HFFc6 (cell line): ENCODE data around the gene SMS. TPM values are rescaled to one million over a fixed set of nuclear protein-coding genes. Genes with fewer than 3 reads are reported as not detected.

ENCODE experiments used
- DNase-seq: peaks from one replicate; pipeline ENCODE4 v3.0.0-alpha.2; 2018
- H3K27ac Mint-ChIP-seq: 2 replicates; pipeline ENCODE4 v1.8.0; 2020; ENCODE audit warnings: mild to moderate bottlenecking, mixed read lengths
- H3K27me3 Mint-ChIP-seq: 2 replicates; pipeline ENCODE4 v1.8.0; 2021; ENCODE audit warnings: mild to moderate bottlenecking, moderate library complexity, mixed read lengths; ENCODE audit not compliant: insufficient read depth
- H3K36me3 Mint-ChIP-seq: 2 replicates; pipeline ENCODE4 v1.8.0; 2021; ENCODE audit warnings: low read depth, mixed read lengths
- H3K4me1 Mint-ChIP-seq: 2 replicates; pipeline ENCODE4 v1.8.0; 2020; ENCODE audit warnings: low read depth, mixed read lengths
- H3K4me3 Mint-ChIP-seq: 2 replicates; pipeline ENCODE4 v1.8.0; 2020; ENCODE audit warnings: mild to moderate bottlenecking, moderate library complexity, mixed read lengths
- H3K9me3 Mint-ChIP-seq: 2 replicates; pipeline ENCODE4 v1.8.0; 2020; ENCODE audit warnings: mild to moderate bottlenecking, mixed read lengths
- CTCF ChIP-seq: fragments of 200-600 bp; sonication (generic); IDR thresholded peaks from 2 replicates; pipeline ENCODE4 v1.5.0; 2021; ENCODE audit warnings: antibody characterized with exemption, mild to moderate bottlenecking
- total RNA-seq, 6 experiments: library from RNA; stranded (reverse); fragmentation: NEBNext Ultra II Directional; extraction: Animal tissue kit (Norgen Biotek cat#: 25700); gene quantifications; 2 replicates in 1 of 6; 3 replicates in 5 of 6; pipeline ENCODE4 v1.2.3, GENCODE V29; 2021

The SMS gene
- total RNA-seq, 6 experiments from 2014 or later = 141 to 208 (median 196) TPM

DNA sequence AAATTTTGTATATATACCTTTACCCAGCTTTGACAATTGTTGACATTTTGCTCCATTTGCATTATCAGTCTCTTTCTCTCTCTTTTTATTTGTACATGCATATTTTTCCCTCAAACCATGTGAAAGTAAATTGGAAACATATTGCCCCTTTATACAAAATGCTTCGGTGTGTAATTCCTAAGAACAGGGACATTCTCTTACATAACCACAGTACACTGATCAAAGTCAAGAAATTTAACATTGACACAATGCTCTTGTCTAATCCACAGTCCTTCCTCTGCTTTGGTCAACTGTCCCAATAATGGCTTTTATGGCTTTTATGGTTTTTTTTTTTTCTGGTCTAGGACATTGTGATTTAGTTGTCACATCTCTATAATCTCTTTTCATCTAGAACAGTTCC, 9.5 kb upstream of the SMS start:
- Mint-ChIP-seq H3K9me3 (no peaks in the 10 kb centered on the region), H3K4me3 (no peak overlapping the region), H3K27me3 (no peaks in the 10 kb centered on the region), H3K27ac (peak overlapping the region; percentile 57), H3K4me1 (peaks cover 58% of the 10 kb centered on the region), H3K36me3 (peaks cover 14% of the 10 kb centered on the region)
- no peak for TF ChIP-seq CTCF
- no peak for DNase-seq

- peak overlapping the region; percentile 54 for H3K4me3 Mint-ChIP-seq
- H3K27ac Mint-ChIP-seq = peak overlapping the region; percentile 91
- H3K27me3 Mint-ChIP-seq = no peaks in the 10 kb centered on the region
- DNase-seq = peak; percentile 92
- H3K4me1 Mint-ChIP-seq = peaks cover 44% of the 10 kb centered on the region
- peaks cover 14% of the 10 kb centered on the region for H3K36me3 Mint-ChIP-seq
- H3K9me3 Mint-ChIP-seq = no peaks in the 10 kb centered on the region
- TF ChIP-seq CTCF = no peak
Observed at GRCh38 chrX:21932292-21933002, 8.1 kb upstream of the SMS start.

DNA sequence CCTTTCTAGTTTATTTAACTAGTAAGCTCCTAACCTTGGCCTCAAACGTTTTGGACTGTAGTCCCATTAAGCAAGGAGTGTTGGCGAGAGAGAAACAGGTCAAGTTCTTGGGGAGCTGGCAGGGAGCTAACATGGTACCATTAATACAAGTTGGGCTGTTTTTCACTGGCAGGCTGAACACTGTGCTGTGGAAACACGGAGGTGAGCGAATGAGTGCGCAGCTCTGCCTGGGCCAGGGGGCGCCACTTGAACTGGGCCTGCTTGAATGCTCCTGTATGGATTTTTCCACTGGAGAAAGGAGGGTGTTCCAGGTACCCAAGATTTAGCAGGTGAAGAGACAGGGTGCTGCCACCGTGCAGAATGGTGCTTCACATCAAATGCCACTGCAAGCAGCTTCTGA, 7.4 kb upstream of the SMS start:
- Mint-ChIP-seq H3K27me3 (no peaks in the 10 kb centered on the region), H3K36me3 (peaks cover 14% of the 10 kb centered on the region), H3K9me3 (no peaks in the 10 kb centered on the region), H3K4me1 (peaks cover 42% of the 10 kb centered on the region), H3K27ac (peak overlapping the region; percentile 91), H3K4me3 (peak overlapping the region; percentile 42; the same call in 1 of the 2 replicates)
- peak; percentile 46; the same call in 1 of the 2 replicates for TF ChIP-seq CTCF
- no peak for DNase-seq

DNA sequence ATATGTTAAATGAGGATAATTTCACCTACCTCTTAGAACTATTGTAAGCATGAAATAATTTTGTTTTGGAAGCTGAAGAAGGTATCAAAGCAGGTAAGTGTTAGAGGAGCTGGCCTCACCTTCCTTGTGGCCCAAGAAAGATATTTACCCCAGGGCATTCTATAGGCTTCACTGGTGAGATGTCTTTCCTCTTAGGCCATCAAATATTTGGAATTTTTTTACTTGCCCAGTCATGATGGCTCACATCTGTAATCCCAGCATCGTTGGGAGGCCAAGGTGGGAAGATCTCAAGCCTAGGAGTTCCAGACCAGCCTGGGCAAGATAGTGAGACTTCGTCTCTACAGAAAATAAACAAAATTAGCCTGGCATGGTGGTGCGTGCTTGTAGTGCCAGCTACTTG, 6.1 kb upstream of the SMS start:
- Mint-ChIP-seq H3K4me1 (peaks cover 37% of the 10 kb centered on the region), H3K27ac (no peak overlapping the region), H3K36me3 (peaks cover 8% of the 10 kb centered on the region), H3K9me3 (no peaks in the 10 kb centered on the region), H3K27me3 (no peaks in the 10 kb centered on the region), H3K4me3 (no peak overlapping the region)
- no peak for TF ChIP-seq CTCF
- DNase-seq = no peak

- H3K36me3 Mint-ChIP-seq = peaks cover 10% of the 10 kb centered on the region
- peak overlapping the region; percentile 82 for H3K4me3 Mint-ChIP-seq
- H3K9me3 Mint-ChIP-seq = no peaks in the 10 kb centered on the region
- no peak for TF ChIP-seq CTCF
- peak overlapping the region; percentile 87 for H3K27ac Mint-ChIP-seq
- peaks cover 36% of the 10 kb centered on the region for H3K4me1 Mint-ChIP-seq
- DNase-seq = no peak
- no peaks in the 10 kb centered on the region for H3K27me3 Mint-ChIP-seq
Observed at GRCh38 chrX:21939906-21940305, 603 bp upstream of the SMS start.
